ENCODE data around the gene ATP6V0C. TPM values are rescaled to one million over a fixed set of nuclear protein-coding genes. Genes with fewer than 3 reads are reported as not detected.

Gene ATP6V0C
- total RNA-seq, 4 donors from 2014 or later = 48.1 to 73.0 (median 61.1) TPM

DNA sequence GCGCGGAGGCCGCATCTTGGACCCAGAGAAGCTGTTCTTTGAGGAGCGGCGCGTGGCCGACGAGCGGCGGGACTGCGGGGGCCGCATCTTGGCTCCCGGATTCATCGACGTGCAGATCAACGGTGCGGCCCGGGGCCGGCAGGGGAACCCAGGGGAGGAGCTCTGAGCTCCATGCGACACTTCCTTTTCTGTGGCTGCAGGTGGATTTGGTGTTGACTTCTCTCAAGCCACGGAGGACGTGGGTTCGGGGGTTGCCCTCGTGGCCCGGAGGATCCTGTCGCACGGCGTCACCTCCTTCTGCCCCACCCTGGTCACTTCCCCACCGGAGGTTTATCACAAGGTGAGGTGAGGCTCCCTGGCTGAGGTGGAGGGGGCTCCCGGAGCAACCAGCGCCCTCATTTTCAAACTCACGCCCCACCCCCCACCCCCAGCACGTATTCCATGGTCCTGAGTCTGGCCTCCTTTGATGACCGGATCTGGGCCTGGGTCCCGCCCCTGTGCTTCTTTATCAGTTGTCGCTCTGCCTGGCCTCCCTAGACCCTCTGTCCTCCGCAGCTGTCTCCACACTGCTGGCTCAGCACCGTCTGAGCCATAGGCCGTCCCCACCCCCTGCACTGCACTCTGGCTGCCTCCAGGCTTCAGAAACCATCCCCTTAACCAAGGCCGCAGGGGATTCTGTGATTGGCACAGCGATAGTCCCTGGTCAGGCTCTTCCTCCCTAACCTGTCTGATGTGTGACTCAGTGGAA is 7.2 kb downstream of the ATP6V0C start:
- Histone ChIP-seq H3K4me1 (peaks cover 0 to 54% (median 48%) of the 10 kb centered on the region in 4 donors), H3K9me3 (no peaks in the 10 kb centered on the region), H3K36me3 (peaks cover 0 to 54% (median 7%) of the 10 kb centered on the region in 3 donors), H3K27me3 (no peaks in the 10 kb centered on the region), H3K4me3 (peak overlapping the region; percentile 40 to 75 (median 59)), H3K27ac (peak overlapping the region; percentile 34 to 99 (median 76))
- WGBS, 2 donors = 31 to 35% methylated on average over 21 to 33 of the region's 41 CpGs
- TF ChIP-seq CTCF (IDR thresholded peaks at IDR 0.05) (no peak), POLR2A (IDR thresholded peaks at IDR 0.05) (no peak), EP300 (IDR thresholded peaks at IDR 0.05) (no peak)
- no peak for DNase-seq (ENCODE audit: low spot score in 2 of 2)

DNA sequence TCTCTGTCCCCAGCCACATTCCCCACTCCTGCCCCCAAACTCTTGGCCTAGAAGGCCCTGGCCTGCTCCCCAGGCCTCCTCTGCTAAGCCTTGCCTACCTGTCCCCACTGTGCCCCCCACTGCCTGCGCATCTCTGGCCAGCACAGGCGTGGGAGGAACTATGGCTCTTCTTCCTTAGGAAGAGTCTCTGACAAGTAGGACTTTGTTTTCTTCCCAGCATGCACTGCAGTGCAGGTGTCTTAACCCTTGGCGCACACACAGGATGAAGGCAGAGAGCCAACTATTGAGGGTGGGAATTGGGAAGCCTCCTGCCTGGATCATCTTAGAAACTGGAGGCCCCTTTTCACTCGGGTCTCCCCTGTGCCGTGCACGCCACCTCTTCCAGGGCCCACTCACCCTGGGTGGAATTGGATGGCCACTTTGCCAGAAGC is 10.1 kb downstream of the ATP6V0C start:
- TF ChIP-seq POLR2A (IDR thresholded peaks at IDR 0.05) = no peak
- TF ChIP-seq CTCF (IDR thresholded peaks at IDR 0.05) = no peak
- no peak for TF ChIP-seq EP300 (IDR thresholded peaks at IDR 0.05)
- H3K4me1 ChIP-seq = peaks cover 0 to 26% (median 21%) of the 10 kb centered on the region in 4 donors
- no peaks in the 10 kb centered on the region for H3K9me3 ChIP-seq
- no peak overlapping the region for H3K4me3 ChIP-seq
- no peak overlapping the region for H3K27ac ChIP-seq
- no peak for DNase-seq (ENCODE audit: low spot score in 2 of 2)
- H3K27me3 ChIP-seq = no peaks in the 10 kb centered on the region
- WGBS, 2 donors = 82 to 86% methylated on average over 6 of the region's 6 CpGs
- peaks cover 0 to 79% (median 11%) of the 10 kb centered on the region in 3 donors for H3K36me3 ChIP-seq

- Histone ChIP-seq H3K4me3 (no peak overlapping the region), H3K4me1 (peaks cover 0 to 19% (median 15%) of the 10 kb centered on the region in 4 donors), H3K27ac (peak overlapping the region in 1 of 4 donors; percentile 35), H3K27me3 (no peaks in the 10 kb centered on the region), H3K36me3 (peaks cover 0 to 81% (median 11%) of the 10 kb centered on the region in 3 donors), H3K9me3 (no peaks in the 10 kb centered on the region)
- DNase-seq (ENCODE audit: low spot score in 2 of 2) = no peak
- TF ChIP-seq POLR2A (IDR thresholded peaks at IDR 0.05) (no peak), EP300 (IDR thresholded peaks at IDR 0.05) (no peak), CTCF (IDR thresholded peaks at IDR 0.05) (no peak)
- WGBS, 2 donors = 90 to 91% methylated on average over 9 of the region's 9 CpGs
Measured at GRCh38 chr16:2524339-2524938, 10.7 kb downstream of the ATP6V0C start.

DNA sequence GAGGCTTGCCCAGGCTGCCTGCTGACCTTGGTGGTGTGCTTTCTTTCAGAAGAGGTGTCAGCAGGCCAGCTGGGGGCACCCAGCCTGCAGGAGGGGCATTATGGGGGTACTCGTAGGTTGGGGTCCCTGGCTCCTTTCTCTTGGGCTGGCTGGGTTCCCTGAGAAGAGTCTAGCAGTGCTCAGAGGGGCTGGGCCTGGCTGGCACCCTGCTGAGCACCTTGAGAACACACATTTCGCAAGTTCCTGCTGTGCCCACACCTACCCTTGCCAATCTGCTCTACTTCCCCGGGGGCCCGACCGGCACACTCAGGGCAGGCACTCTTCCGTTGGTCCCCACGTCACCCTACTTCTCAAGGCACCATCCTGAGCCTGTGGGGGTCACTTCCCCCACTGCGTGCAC is 12.4 kb downstream of the ATP6V0C start:
- TF ChIP-seq POLR2A (IDR thresholded peaks at IDR 0.05) (no peak), EP300 (IDR thresholded peaks at IDR 0.05) (no peak), CTCF (IDR thresholded peaks at IDR 0.05) (no peak)
- peaks cover 0 to 15% (median 7%) of the 10 kb centered on the region in 4 donors for H3K4me1 ChIP-seq
- 85 to 89% methylated on average over 6 to 8 of the region's 8 CpGs for WGBS, 2 donors
- DNase-seq (ENCODE audit: low spot score in 2 of 2) = no peak
- no peak overlapping the region for H3K4me3 ChIP-seq
- H3K36me3 ChIP-seq = peaks cover 0 to 88% (median 11%) of the 10 kb centered on the region in 3 donors
- no peak overlapping the region for H3K27ac ChIP-seq
- no peaks in the 10 kb centered on the region for H3K27me3 ChIP-seq
- no peaks in the 10 kb centered on the region for H3K9me3 ChIP-seq
